Body of pancreas (tissue), 4 donors: Measurements from ENCODE around the gene FTCD. TPM values are rescaled to one million over a fixed set of nuclear protein-coding genes. Genes with fewer than 3 reads are reported as not detected.
"Not testable (repeated sequence)": the region's sequence is repeated elsewhere in the genome, so short reads cannot be mapped to it uniquely, and the experiment has no call there.

Experiments used
- ATAC-seq: fragments of 150-250 bp; one replicate; pipeline ENCODE4 v1.9.1; 2016
- DNase-seq, 4 donors: peaks; one replicate each; pipeline ENCODE4 v3.0.0-alpha.2; 2019
- H3K27ac ChIP-seq, 4 donors: fragments of 200-600 bp; sonication (generic); 1 replicate in 3 of 4; 2 replicates in 1 of 4; pipeline versions ENCODE4 v1.5.1 to v1.6.1; 2016 to 2019; ENCODE audit warnings: mild to moderate bottlenecking in 1 of 4, mixed read lengths in 1 of 4, moderate library complexity in 1 of 4
- H3K27me3 ChIP-seq, 2 donors: fragments of 200-600 bp; sonication (generic); one replicate each; pipeline ENCODE4 v1.6.0; 2016; ENCODE audit warnings: mild to moderate bottlenecking in 1 of 2
- H3K36me3 ChIP-seq, 2 donors: fragments of 200-600 bp; sonication (generic); replicated peaks in 1 of 2; 2 replicates each; pipeline ENCODE4 v1.5.1; 2016; ENCODE audit warnings: low read depth in 2 of 2; ENCODE audit not compliant: insufficient read depth in 1 of 2
- H3K4me1 ChIP-seq: fragments of 200-600 bp; sonication (generic); one replicate; pipeline ENCODE4 v1.6.0; 2016
- H3K4me3 ChIP-seq, 2 donors: fragments of 200-600 bp; sonication (generic); 1 replicate in 1 of 2; 2 replicates in 1 of 2; pipeline ENCODE4 v1.5.1; 2016 to 2019
- H3K9me3 ChIP-seq, 3 donors: fragments of 200-600 bp; sonication (generic); 1 replicate in 2 of 3; 2 replicates in 1 of 3; pipeline ENCODE4 v1.5.1; 2016
- POLR2A ChIP-seq, 3 donors: fragments of 450-650 bp; IDR thresholded peaks; one replicate each; pipeline ENCODE4 v1.6.1; 2016; ENCODE audit warnings: antibody characterized with exemption in 3 of 3, mild to moderate bottlenecking in 2 of 3
- WGBS, 2 donors: methylation state at CpG; one replicate each; pipeline ENCODE4 v1.1.5; 2017; 5-methylcytosine and 5-hydroxymethylcytosine counted together
- intact Hi-C: fragments of 100-400 bp; cut with DNase I; formaldehyde crosslinking; loops from one replicate; pipeline ENCODE4 v1.15.1; 2023
- total RNA-seq, 2 donors: library from RNA; depleted of rRNA; stranded (reverse); fragments of >200 nt; gene quantifications; one replicate each; pipeline ENCODE4 v1.1.0, GENCODE V29; 2016
- TF ChIP-seq, protein P1 (sequence below), 7 experiments: fragments of 450-650 bp in 4 of 7; fragments of 200-600 bp in 3 of 7; sonication (generic) in 3 of 7; IDR thresholded peaks; one replicate each; pipeline ENCODE4 v1.5.1; 2016 to 2019; ENCODE audit warnings: antibody characterized with exemption in 7 of 7

The FTCD gene
- total RNA-seq, 2 donors from 2014 or later: 0.33 TPM; not detected in 1

DNA sequence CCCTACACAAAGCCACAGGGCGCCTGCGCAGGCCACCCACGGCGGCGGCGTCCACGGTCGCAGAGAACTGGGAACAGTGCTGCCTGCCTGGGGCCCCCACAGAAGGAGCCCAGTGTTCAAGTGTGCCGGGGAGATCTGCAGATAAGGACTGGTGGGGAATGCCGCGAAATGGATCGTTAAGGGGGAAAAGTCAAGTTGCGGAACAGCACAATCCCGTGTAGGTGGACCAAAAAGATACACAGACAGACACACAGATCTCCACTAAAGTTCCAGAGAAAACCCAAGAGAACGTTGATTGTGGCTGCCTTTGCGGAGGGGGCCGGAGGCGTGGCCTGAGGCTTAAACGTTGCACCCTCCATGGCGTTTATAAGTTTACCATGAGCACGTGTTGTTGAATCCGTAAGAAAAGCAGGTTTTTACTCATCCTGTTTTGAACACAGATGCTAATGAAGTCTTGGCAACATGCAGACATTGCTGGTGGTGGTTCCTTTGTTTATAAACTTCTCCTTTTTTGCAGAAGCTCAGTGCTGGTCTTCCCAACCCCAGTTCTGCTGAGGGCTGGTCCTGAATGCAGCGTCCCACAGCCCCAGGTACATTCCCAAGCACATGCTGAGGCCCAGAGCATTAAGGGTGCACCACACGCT, 24.8 kb upstream of the FTCD start:
- ATAC-seq (no peak), DNase-seq (no peak)
- 64 to 87% methylated on average over 22 to 24 of the region's 24 CpGs for WGBS, 2 donors
- TF ChIP-seq POLR2A (IDR thresholded peaks at IDR 0.05): no peak
- TF ChIP-seq, protein P1, sequence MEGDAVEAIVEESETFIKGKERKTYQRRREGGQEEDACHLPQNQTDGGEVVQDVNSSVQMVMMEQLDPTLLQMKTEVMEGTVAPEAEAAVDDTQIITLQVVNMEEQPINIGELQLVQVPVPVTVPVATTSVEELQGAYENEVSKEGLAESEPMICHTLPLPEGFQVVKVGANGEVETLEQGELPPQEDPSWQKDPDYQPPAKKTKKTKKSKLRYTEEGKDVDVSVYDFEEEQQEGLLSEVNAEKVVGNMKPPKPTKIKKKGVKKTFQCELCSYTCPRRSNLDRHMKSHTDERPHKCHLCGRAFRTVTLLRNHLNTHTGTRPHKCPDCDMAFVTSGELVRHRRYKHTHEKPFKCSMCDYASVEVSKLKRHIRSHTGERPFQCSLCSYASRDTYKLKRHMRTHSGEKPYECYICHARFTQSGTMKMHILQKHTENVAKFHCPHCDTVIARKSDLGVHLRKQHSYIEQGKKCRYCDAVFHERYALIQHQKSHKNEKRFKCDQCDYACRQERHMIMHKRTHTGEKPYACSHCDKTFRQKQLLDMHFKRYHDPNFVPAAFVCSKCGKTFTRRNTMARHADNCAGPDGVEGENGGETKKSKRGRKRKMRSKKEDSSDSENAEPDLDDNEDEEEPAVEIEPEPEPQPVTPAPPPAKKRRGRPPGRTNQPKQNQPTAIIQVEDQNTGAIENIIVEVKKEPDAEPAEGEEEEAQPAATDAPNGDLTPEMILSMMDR (IDR thresholded peaks at IDR 0.05): no peak
- no peaks in the 10 kb centered on the region for H3K36me3 ChIP-seq
- H3K27ac ChIP-seq: no peak overlapping the region
- H3K27me3 ChIP-seq: no peaks in the 10 kb centered on the region
- H3K9me3 ChIP-seq: no peaks in the 10 kb centered on the region
- intact Hi-C loops: no loop called here
- H3K4me1 ChIP-seq: peaks cover 7% of the 10 kb centered on the region
- H3K4me3 ChIP-seq: no peak overlapping the region

DNA sequence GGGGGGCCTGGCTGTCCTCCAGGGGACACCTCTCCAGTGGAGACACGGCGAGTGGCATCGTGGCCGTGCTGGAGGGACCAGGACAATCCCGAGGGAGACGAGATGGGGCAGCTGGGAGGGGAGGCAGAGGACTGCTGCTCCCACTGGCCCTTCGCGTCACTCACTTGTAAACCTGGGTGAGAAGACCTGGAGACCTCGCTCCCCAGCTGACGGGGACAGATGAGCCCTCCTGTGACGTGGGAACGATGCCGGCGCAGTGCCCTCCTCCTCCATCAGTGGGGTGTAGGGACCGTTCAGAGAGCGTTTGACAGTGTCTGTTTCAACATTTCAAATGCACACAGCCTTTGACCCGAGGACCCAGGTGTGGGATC, 24.3 kb upstream of the FTCD start:
- H3K36me3 ChIP-seq: no peaks in the 10 kb centered on the region
- peaks cover 7% of the 10 kb centered on the region for H3K4me1 ChIP-seq
- H3K27ac ChIP-seq: no peak overlapping the region
- H3K4me3 ChIP-seq: no peak overlapping the region
- intact Hi-C loops: no loop called here
- ATAC-seq: no peak
- H3K27me3 ChIP-seq: no peaks in the 10 kb centered on the region
- TF ChIP-seq, protein P1 (IDR thresholded peaks at IDR 0.05): no peak
- TF ChIP-seq POLR2A (IDR thresholded peaks at IDR 0.05): no peak
- no peaks in the 10 kb centered on the region for H3K9me3 ChIP-seq
- 79 to 83% methylated on average over 6 to 17 of the region's 17 CpGs for WGBS, 2 donors
- no peak for DNase-seq

DNA sequence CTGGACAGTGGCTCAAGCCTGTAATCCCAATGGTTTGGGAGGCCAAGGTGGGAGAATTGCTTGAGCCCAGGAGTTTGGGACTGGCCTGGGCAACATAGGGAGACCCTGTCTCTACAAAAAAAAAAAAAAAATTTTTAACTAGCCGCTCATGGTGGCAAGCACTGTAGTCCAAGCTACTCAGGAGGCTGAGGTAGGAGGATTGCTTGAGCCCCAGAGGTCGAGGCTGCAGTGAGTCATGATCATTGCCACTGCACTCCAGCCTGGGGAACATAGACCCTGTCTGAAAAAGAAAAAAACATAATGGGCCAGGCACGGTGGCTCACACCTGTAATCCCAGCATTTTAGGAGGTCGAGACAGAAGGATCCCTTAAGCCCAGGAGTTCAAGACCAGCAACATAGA, 23.6 kb upstream of the FTCD start:
- Histone ChIP-seq H3K9me3 (no peaks in the 10 kb centered on the region), H3K27me3 (no peaks in the 10 kb centered on the region), H3K4me1 (peaks cover 5% of the 10 kb centered on the region), H3K4me3 (no peak overlapping the region), H3K27ac (no peak overlapping the region), H3K36me3 (no peaks in the 10 kb centered on the region)
- intact Hi-C loops: no loop called here
- no peak for DNase-seq
- 63 to 80% methylated on average over 4 of the region's 4 CpGs for WGBS, 2 donors
- ATAC-seq: no peak
- TF ChIP-seq, protein P1 (IDR thresholded peaks at IDR 0.05): no peak
- TF ChIP-seq POLR2A (IDR thresholded peaks at IDR 0.05): no peak

DNA sequence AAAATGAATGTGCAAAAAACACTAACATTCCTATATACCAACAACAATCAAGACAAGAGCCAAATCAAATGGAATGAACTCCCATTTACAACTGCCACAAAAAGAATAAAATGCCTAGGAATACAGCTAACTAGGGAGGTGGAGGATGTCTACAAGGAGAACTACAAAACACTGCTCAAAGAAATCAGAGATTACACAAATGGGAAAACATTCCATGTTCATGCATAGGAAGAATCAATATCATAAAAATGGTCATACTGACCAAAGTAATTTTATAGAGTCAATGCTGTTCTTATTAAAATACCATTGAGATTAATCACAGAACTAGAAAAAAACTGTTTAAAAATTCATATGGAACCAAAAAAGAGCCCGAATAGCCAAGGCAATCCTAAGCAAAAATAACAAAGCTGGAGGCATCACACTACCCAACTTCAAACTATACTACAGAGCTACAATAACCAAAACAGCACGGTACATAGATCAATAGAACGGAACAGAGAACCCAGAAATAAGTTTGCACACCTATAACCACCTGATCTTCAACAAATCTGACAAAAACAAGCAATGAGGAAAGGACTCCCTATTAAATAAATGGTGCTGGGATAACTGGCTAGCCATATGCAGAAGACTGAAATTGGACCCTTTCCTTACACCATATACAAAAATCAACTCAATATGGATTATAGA, 21.2 kb upstream of the FTCD start:
- H3K36me3 ChIP-seq, H3K27me3 ChIP-seq, DNase-seq, H3K4me1 ChIP-seq, H3K9me3 ChIP-seq, H3K4me3 ChIP-seq, ATAC-seq, intact Hi-C loops, H3K27ac ChIP-seq: not testable (repeated sequence)
- WGBS, 2 donors: 85 to 92% methylated on average over 3 of the region's 3 CpGs

DNA sequence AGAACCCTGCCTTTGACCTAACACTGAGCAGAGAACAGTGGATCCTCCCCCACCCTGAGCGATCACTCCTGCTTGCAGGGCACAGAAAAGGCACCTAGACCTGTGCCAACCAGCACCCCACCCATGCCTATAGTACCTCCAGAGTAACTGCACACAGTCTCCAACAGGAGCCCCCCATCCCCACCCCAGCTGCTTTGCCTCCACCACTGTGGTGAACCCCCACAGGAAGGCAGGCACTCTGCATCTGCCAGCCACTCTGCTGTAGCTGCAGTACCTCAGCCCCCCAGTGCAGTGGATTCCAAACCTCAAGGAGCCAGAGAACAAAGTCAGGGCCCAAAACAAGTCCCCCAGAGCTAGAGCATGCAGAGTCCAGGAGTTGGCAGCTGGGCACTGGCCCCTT, 18.2 kb upstream of the FTCD start:
- intact Hi-C loops: no loop called here
- no peaks in the 10 kb centered on the region for H3K36me3 ChIP-seq
- ATAC-seq: no peak
- 100% methylated on average over 1 of the region's 1 CpG for WGBS, 2 donors
- H3K4me3 ChIP-seq: no peak overlapping the region
- TF ChIP-seq, protein P1 (IDR thresholded peaks at IDR 0.05): no peak
- TF ChIP-seq POLR2A (IDR thresholded peaks at IDR 0.05): no peak
- H3K9me3 ChIP-seq: no peaks in the 10 kb centered on the region
- H3K4me1 ChIP-seq: no peaks in the 10 kb centered on the region
- no peak for DNase-seq
- no peak overlapping the region for H3K27ac ChIP-seq
- H3K27me3 ChIP-seq: no peaks in the 10 kb centered on the region
